Endometrial microvascular endothelial cells (primary cell): Measurements from ENCODE around the gene TPT1. TPM values are rescaled to one million over a fixed set of nuclear protein-coding genes. Genes with fewer than 3 reads are reported as not detected.

Experiments used
- in situ Hi-C: cut with HindIII; loops from 2 replicates; pipeline ENCODE4 v1.10.0; 2017; ENCODE audit warnings: low sequenced_read_pairs, low pct_unique_long_range_greater_than_20kb; ENCODE audit errors: inconsistent ontology term
- total RNA-seq: library from RNA; depleted of rRNA; stranded (reverse); fragments of >200 nt; gene quantifications from one replicate; pipeline ENCODE4 v1.2.3, GENCODE V29; 2015; ENCODE audit errors: inconsistent ontology term

The TPT1 gene
- total RNA-seq, 1 donor from 2014 or later: 1,490 TPM

DNA sequence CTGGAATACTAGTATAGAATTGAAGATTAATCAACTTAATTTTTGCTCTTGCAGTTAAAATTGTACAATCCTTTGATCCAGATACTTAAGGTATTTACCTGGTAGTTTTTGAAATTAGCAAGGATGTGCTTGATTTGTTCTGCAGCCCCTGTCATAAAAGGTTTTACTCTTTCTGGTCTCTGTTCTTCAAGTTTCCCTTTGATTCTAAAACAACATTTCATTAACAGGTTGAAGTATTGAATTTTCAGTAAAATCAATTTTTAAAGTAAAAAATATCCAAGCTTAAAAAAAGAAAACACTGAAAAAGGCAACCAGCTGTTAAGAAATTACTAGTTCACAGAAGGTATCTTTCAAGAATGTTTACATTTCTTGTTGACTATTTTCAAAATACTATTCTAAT, 1.6 kb downstream of the TPT1 start:
- in situ Hi-C loops: no loop called here

DNA sequence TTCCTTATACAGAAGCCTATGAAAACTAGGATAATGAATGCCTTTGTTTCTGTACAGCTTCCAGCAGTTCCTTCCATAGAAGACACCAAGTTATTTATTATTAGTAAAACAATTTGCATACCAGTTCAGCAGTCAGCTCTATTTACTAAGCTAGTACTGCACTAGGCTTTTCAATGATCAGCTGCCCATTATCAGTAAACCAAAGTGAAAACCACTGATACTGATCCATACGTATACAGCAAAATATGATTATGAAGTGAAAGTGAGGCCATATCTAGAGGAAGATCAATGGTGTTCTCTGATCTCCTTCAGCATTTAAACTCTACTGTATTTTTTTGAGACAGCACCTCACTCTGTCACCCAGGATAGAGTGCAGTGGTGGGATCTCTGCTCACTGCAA, 3.2 kb downstream of the TPT1 start:
- in situ Hi-C loops: no loop called here

DNA sequence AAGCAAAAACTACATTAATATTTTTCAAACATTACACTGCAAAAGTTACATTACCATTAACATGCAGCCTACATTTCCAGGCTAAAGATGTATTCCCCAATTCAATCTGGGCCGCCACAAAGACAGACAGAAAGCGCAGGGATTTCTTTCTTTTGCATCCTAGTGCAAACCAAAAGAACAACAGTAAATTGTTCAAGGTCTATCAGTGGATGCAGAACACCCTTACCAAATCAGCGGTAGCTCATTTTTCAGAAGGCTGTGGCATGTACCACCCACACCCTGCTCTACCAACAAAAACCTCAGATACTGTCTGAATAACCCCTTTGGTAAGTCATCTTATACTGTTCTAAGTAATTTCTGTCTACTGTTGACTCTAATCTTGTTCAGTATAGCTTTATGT, 3.6 kb downstream of the TPT1 start:
- in situ Hi-C loops: no loop called here

DNA sequence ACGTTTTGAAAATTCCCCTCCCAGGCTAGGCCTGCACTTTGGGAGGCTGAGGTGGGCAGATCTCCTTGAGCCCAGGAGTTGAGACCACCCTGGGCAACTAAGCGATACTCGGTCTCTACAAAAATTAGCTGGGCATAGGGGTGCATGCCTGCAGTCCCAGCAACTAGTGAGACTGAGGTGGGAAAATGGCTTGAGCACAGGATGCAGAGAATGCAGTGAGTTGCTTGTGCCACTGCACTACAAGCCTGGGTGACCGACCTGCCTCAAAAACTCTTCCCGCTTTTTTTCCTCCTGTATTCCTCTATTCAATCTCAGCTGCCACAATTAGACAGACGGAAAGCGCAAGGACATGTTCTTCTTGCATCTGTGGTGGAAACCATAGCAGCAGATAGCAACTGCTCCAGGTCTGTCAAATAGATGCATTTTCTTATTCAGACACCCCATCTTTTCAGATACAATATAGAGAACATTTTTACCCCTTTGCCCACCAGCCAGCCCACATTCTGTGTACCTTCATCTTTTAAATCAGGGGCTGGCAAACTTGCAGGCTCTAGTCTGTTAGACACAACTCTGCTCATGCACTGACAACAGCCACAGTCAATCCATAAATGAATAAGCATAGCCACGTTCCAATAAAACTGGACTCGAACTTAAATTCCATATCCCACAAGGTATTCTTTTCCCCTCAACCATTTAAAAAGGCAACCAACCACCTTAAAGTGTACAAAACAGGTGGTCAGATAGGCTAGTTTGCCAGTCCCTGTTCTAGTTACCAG, 4.8 kb downstream of the TPT1 start:
- in situ Hi-C loops: no loop called here

DNA sequence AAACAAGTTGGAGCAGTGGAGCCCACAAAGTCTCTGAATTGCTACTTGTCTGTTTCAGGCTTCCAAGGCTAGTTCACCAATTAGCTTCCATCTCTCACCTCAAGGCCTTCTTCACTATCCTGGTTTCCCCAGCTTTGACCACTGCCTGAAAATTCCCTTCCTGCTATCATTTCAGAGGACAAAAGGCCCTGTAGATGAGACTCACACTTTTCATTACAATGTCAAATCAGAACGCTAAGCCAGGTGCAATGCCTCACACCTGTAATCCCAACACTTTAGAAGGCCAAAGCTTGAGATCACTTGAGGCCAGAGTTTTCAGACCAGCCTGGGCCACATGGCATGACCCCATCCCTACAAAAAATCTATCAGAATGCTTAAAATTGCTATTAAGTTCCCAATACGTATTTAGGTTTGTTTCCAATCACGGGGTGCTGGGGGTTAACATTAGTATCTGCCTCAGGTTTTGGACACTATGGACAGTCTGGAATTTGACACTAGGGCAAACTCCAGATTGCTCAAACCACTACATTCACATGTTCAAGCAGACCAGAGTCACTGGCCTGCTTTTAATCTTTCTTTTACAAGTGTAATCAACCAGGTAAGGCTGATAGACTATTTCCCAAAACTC, 5.5 kb downstream of the TPT1 start:
- in situ Hi-C loops: no loop called here

DNA sequence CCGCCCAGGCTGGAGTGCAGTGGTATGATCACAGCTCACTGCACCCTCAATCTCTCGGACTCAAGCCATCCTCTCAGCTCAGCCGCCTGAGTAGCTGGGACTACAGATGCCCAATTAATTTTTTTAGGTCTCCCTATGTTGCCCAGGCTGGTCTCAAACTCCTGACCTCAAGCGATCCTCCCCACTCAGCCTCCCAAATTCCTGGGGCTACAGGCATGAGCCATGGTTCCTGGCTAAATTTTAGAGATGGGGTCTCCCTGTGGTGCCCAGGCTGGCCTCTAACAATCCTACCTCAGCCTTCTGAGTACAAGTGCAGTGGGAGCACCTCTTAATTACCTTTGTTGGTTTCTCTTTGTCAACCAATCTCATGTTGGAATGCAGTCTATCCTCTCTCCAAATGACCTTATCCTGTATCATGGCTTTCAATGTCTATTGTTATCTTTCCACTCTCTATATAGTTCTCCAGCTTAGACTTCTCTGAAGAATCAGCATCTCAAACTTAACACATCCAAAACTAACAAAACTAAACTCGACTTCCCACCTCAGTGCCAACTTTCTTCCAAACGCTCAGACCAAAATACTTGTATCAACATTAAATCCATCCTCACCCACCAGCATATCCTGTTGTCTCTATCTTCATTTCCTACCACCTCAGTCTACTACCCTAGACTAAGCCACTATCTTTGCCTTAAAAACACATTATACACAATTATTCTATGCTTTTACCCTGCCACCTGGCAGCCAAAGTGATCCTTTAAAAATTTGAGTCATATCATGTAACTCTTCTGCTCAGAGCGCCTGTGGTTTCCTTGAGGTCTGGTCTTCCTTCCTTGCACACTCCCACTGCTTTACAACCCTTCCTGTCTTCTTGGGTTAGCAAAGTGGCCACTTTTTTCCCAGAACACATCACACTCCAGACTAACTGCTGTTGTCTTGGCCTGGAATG, 6.7 kb downstream of the TPT1 start:
- in situ Hi-C loops: no loop called here

DNA sequence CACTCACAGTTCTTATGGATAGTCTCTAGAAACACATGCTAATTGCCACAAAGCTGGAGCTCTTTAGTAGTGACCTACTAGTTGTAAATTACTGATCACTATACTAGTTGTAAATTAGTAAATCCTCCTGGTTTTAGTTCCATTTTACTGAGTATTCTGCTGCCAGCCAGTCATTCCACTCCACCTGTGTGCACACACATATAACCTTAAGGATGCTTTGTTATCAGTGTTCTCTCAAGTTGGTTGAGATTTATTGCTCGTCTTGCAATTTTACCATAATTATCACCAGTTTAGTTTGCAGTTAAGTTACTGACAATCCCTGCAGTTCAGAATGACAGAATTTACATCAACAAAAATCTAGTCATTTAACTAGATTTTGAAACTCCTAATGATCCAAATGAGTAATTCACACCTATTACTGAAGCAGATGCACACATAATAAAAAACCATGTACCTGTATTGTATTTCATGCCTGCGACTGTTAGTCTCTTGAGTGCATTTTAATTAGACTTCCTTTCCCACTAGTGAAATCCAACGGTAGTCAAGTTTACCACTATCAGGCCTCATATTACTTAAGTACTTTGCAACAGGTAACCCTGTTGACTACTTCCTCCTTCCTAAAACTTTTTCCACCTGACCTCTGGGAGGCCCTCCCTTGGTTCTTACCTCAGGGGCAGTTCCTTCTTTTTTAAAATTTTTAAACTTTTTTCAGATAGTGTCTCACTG, 7.6 kb downstream of the TPT1 start:
- in situ Hi-C loops: no loop called here

DNA sequence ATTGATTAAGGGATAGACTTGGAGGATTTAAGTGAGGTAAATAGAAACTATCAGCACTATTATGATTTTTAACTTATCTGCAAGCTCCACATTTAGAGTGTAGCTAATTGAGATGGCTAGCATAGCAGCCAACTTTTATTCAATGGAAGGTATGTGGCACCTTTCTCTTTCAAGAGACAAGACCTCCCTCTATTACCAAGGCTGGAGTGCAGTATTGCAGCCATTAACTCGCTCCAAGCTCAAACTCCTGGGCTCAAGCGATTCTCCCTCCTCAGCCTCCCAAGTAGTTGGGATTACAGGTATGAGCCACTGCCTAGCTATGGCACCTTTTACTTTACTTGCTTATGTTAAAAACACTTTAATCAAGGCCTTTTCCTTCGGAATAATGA, 8.2 kb downstream of the TPT1 start:
- in situ Hi-C loops: no loop called here

DNA sequence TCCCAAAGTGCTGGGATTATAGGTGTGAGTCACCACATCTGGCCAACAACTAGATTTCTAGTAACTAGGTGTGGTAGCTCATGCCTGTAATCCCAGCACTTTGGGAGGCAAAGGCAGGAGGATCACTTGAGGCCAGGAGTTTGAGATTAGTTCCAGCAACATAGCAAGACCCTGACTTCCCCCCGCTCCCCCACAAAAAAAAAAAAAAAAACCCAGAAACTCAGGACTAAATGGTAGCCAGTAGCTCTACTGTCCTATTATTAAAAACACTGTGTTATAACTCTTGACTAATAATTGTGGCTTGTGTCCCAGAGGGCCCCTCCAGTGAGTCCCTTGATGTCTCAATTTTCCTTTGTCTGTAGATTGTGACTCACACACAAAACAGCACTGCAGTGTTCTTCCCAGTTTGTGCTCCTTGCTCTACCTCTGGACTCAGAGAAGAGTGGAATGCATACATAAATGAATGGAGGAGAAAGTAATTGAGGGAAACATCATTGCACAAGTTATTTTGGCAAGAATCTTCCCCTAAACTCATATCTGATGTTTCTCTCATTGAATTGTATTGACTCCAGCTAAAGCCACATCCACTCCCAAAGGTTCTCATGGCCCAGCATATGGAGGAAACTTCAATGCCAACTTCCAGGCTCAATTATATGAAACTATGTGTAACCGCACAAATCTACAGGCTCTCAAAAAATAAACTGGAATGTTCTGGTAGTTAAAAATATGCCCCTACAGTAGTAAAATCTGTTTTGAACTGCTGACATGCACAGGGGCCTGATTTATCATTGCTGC, 8.8 kb downstream of the TPT1 start:
- in situ Hi-C loops: no loop called here

DNA sequence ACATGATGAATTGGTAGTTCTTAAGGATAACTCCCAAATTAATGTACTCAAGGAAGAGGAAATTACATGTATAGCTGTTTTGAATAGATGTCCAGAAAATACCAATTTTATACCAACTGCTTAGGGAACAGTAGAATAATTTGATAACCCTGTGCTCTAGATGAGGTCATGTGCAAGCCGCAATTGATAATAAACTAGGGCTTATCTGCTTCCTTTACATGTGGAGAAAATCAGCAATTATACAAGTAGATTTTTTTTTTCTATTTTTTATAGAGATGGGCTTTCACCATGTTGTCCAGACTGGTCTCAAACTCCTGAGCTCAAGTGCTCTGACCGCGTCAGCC, 9.3 kb downstream of the TPT1 start:
- in situ Hi-C loops: no loop called here

DNA sequence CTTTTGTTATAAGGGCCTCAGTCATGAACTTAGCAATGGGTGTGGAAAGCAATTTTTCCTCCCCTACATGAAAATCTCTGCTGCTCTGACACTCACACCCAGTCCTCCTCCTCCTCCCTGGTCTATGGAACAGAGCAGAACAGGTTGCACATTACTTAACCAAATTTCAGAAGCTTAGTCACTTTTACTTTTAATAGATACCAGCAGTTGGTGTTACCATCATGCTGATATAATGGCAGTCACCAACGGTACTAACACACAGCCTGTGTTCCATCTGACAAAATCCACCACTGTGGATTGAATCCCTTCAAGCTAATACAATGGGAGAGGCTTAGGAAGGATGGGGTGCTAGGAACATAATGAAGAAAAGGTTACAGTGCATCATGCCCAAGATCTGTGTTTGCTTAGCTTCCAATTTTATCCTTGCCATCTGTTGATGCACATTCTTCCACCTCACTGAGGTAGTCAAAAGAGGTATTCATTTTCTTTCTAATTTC, 9.8 kb downstream of the TPT1 start:
- in situ Hi-C loops: no loop called here

DNA sequence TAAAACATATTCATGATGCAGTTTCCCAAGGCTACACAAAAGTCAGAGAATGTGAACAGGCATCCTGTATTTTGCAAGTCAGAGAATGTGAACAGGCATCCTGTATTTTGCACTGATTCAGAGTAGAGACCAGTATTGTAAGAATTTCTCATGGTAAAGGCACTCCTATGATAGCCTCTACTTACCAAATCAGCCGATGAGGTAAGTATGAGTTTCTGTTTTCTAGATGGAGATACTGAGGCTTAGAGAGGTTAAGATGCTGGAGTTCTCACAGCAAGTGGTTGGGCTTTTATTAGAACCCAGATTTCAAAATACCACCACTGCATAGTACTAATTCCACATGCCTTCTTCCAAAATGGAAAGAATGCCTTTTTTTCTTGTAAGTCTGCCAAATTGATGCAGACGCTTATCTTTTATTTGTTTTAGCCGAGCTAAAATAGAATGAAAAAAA, 12.3 kb downstream of the TPT1 start:
- in situ Hi-C loops: loop anchor here (10.0 kb wide), 1 partner anchor 66 kb away; no protein-coding TSS in a partner anchor

DNA sequence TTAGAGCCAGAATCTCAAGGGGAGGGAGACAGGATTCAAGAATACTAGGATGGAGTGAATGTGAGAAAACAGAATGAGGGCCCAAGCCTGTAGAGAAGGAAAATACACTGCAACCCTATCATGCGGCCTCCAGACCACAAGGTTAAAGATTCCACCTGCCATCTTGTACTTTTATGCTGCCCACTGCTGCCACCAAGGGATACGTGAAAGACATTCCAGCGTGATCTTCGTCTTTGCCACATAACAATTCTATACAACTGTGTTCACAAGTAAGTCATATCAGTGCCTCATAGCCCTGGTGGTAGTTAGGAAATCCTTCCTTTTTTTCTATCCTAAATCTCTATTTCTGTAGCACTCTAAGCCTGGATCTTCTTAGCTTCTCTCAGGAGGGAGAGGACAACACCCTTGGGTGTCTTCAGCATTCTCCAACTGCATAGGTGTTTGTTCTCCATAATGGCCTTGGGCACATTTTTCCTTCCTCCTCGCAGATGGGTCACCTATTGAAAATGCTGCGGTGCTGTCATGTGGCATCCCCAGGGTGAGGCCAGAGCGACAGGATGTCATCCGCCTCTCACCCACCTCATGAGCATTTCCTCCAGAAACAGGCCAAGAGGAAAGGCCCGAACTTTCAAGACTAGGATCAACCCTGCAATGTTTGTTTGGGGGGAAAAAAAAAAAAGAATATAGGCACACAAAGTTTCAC, 13.6 kb downstream of the TPT1 start:
- in situ Hi-C loops: loop anchor here (10.0 kb wide), 1 partner anchor 67 kb away; no protein-coding TSS in a partner anchor

DNA sequence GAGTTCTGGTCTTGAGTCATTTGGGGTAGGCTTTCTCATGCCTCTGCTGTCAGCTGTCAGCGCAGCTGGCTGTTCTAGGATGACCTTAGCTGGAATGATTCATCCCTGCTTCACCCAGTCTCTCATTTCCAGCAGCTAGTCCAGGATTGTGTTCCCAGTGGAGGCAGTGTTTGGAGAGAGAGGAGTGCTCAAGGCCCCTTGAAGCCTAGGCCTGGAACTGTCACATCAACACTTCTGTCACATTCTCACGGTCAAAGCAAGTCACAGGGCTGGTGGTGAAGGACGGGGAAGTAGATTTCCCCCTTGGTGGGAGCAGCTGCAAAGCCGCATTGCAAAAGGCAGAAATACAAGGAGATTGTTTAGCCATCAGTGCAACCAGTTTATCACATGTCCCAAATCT, 15.2 kb downstream of the TPT1 start:
- in situ Hi-C loops: loop anchor here (10.0 kb wide), 1 partner anchor 69 kb away; no protein-coding TSS in a partner anchor

DNA sequence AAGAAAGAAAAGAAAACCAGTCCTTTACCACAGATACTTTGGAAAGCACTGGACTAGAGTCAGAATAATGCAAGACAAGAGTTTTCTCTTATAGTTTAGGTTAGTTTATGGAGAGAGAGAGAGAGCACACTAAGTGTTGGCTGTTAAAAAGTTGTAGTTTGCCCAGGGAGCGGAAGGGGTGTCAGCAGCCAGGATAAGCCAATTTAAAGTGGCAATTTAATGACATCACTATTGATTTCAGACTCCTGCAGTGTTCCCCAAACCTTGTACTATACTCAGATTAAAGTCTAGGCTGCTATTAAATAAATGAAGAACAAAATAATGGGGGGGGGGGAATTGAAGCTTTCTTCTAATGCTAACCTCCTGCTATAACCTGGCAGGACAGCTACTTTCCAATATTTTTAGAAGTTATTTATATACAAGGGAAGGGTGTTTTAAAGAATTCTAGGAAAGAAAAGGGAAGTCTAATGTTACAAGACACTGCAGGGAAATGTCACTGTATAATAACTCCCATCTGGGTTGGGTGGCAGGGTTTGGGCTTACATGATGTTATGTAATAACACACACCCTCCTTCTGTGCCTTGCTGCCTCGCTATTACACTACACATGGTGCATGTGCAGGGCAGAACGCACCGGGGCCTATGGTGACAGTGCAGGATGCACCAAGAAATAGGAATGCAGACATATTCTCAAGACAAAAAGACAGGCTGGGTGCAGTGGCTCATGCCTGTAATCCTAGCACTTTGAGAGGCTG, 19.9 kb downstream of the TPT1 start:
- in situ Hi-C loops: loop anchor here (10.0 kb wide), 1 partner anchor 74 kb away; no protein-coding TSS in a partner anchor

DNA sequence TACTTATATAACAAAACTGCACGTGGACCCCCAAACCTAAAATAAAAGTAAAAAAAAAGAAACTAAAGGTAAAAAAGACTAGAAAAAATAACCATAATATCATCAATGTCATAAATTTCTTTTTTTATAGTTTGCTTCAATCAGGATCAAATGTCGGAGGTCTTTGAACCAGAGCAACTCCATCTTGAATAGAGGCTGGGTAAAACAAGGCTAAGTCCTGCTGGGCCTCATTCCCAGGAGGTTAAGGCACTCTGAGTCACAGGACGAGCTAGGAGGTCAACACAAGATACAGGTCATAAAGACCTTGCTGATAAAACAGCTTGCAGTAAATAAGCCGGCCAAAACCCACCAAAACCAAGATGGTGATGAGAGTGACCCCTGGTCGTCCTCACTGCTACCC, 24.0 kb downstream of the TPT1 start:
- in situ Hi-C loops: no loop called here

DNA sequence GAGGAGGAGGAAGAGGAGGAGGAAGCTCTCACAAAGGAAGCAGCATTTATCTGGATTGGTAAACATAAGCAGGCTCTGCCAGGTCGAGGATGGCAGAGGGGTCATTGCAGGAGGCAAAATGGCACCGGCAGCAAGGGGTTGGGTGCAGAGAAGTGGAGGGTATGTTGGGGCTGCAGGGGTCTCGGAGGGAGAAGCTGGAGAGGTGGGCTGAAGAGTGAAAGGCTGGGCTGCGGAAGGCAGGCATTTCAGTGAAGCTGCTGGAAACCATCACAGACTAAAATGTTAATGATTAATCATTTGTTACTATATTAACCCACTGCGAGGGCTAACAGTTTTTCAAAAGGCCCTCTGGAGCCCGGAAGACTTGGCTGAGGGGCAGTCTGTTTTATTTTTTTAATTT, 24.6 kb downstream of the TPT1 start:
- in situ Hi-C loops: no loop called here
